HG03457 (cell line): ENCODE results near the gene MTRF1.
"Not testable (repeated sequence)": the region's sequence is repeated elsewhere in the genome, so short reads cannot be mapped to it uniquely, and the experiment has no call there.

Experiments
- ATAC-seq: cut with Tn5 transposase; IDR thresholded peaks from one replicate; pipeline ENCODE4 v1.9.1; 2021; ENCODE audit warnings: moderate number of reproducible peaks; ENCODE audit not compliant: unreplicated experiment

The MTRF1 gene

GRCh38 chr13:41282129-41282571 is 18.8 kb upstream of the MTRF1 start:
- no peak for ATAC-seq

GRCh38 chr13:41279156-41279555 is 15.8 kb upstream of the MTRF1 start:
- not testable (repeated sequence) for ATAC-seq

- ATAC-seq = no peak
These were observed 13.4 kb upstream of the MTRF1 start for GRCh38 chr13:41276824-41277223.

- no peak for ATAC-seq
These were observed 11.5 kb upstream of the MTRF1 start for GRCh38 chr13:41274881-41275280.

GRCh38 chr13:41273831-41274441 is 10.6 kb upstream of the MTRF1 start:
- ATAC-seq = no peak

- no peak for ATAC-seq
These were observed 8.3 kb upstream of the MTRF1 start for GRCh38 chr13:41271456-41272285.

GRCh38 chr13:41268764-41269163 is 5.4 kb upstream of the MTRF1 start:
- ATAC-seq = no peak

- ATAC-seq = no peak
These were observed 3.7 kb upstream of the MTRF1 start for GRCh38 chr13:41267106-41267505.

- ATAC-seq = no peak
These were observed 3.4 kb downstream of the MTRF1 start for GRCh38 chr13:41259875-41260501.

- no peak for ATAC-seq
These were observed 5.8 kb downstream of the MTRF1 start for GRCh38 chr13:41257535-41257934.

GRCh38 chr13:41254902-41255301 is 8.5 kb downstream of the MTRF1 start:
- ATAC-seq = no peak

- ATAC-seq = no peak
These were observed 12.4 kb downstream of the MTRF1 start for GRCh38 chr13:41250993-41251392.

- ATAC-seq = no peak
These were observed 16.3 kb downstream of the MTRF1 start for GRCh38 chr13:41246969-41247680.

GRCh38 chr13:41244556-41244955 is 18.8 kb downstream of the MTRF1 start:
- ATAC-seq = no peak

GRCh38 chr13:41241626-41242025 is 21.8 kb downstream of the MTRF1 start:
- no peak for ATAC-seq

- no peak for ATAC-seq
These were observed 27.0 kb downstream of the MTRF1 start for GRCh38 chr13:41236369-41236768.

- no peak for ATAC-seq
These were observed 30.5 kb downstream of the MTRF1 start for GRCh38 chr13:41232578-41233480.

GRCh38 chr13:41231786-41232185 is 31.6 kb downstream of the MTRF1 start:
- ATAC-seq = no peak

GRCh38 chr13:41231025-41231677 is 32.2 kb downstream of the MTRF1 start:
- ATAC-seq = no peak

GRCh38 chr13:41229356-41229755 is 34.0 kb downstream of the MTRF1 start:
- no peak for ATAC-seq
